ENCODE measurements around the gene IL17D. TPM values are rescaled to one million over a fixed set of nuclear protein-coding genes. Genes with fewer than 3 reads are reported as not detected.

The IL17D gene
- total and polyA plus RNA-seq, 8 donors = 0.45 to 3.5 (median 0.85) TPM; not detected in 2

DNA sequence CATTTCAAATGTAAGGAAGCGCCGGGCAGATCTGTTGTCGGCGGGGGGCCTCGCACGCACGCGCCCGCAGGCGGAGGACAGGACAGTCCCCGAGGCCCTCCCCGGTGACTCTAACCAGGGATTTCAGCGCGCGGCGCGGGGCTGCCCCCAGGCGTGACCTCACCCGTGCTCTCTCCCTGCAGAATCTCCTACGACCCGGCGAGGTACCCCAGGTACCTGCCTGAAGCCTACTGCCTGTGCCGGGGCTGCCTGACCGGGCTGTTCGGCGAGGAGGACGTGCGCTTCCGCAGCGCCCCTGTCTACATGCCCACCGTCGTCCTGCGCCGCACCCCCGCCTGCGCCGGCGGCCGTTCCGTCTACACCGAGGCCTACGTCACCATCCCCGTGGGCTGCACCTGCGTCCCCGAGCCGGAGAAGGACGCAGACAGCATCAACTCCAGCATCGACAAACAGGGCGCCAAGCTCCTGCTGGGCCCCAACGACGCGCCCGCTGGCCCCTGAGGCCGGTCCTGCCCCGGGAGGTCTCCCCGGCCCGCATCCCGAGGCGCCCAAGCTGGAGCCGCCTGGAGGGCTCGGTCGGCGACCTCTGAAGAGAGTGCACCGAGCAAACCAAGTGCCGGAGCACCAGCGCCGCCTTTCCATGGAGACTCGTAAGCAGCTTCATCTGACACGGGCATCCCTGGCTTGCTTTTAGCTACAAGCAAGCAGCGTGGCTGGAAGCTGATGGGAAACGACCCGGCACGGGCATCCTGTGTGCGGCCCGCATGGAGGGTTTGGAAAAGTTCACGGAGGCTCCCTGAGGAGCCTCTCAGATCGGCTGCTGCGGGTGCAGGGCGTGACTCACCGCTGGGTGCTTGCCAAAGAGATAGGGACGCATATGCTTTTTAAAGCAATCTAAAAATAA, 18.2 kb downstream of the IL17D start:
- H3K27me3 ChIP-seq = peaks cover 0 to 34% (median 19%) of the 10 kb centered on the region in 3 donors
- DNase-seq = peak; percentile 56 to 77
- no peaks in the 10 kb centered on the region for H3K36me3 ChIP-seq
- no peak for TF ChIP-seq POLR2AphosphoS5 (IDR thresholded peaks at IDR 0.05)
- no peak for TF ChIP-seq EP300 (IDR thresholded peaks at IDR 0.05)
- no peak for TF ChIP-seq CTCF (IDR thresholded peaks at IDR 0.05)
- no peak for TF ChIP-seq POLR2A (IDR thresholded peaks at IDR 0.05)
- intact Hi-C loops (cut with DNase I; ENCODE audit: low total_unique reads) = no loop called here
- no peak overlapping the region for H3K27ac ChIP-seq
- H3K4me1 ChIP-seq = peaks cover 7 to 18% (median 13%) of the 10 kb centered on the region in 4 donors
- 0 to 15% (median 10%) methylated on average over 40 to 81 of the region's 81 CpGs for WGBS, 5 donors
- no peaks in the 10 kb centered on the region for H3K9me3 ChIP-seq
- H3K4me3 ChIP-seq = peak overlapping the region; percentile 19 to 46 (median 38)

- 60 to 98% (median 95%) methylated on average over 6 of the region's 6 CpGs for WGBS, 5 donors
- no peak for DNase-seq
- TF ChIP-seq EP300 (IDR thresholded peaks at IDR 0.05) = no peak
- TF ChIP-seq POLR2A (IDR thresholded peaks at IDR 0.05) = no peak
- no peak for TF ChIP-seq POLR2AphosphoS5 (IDR thresholded peaks at IDR 0.05)
- TF ChIP-seq CTCF (IDR thresholded peaks at IDR 0.05) = no peak
- peak overlapping the region in 1 of 5 donors; percentile 44 for H3K27ac ChIP-seq
- H3K27me3 ChIP-seq = no peaks in the 10 kb centered on the region
- no peaks in the 10 kb centered on the region for H3K9me3 ChIP-seq
- intact Hi-C loops (cut with DNase I; ENCODE audit: low total_unique reads) = no loop called here
- no peak overlapping the region for H3K4me3 ChIP-seq
- no peaks in the 10 kb centered on the region for H3K4me1 ChIP-seq
- H3K36me3 ChIP-seq = peaks cover 0 to 28% (median 21%) of the 10 kb centered on the region in 4 donors
Measured at GRCh38 chr13:20727856-20728255, 24.4 kb downstream of the IL17D start.

- no peaks in the 10 kb centered on the region for H3K27me3 ChIP-seq
- WGBS, 5 donors = 76 to 84% (median 81%) methylated on average over 14 of the region's 14 CpGs
- TF ChIP-seq EP300 (IDR thresholded peaks at IDR 0.05) = no peak
- TF ChIP-seq POLR2A (IDR thresholded peaks at IDR 0.05) = no peak
- TF ChIP-seq POLR2AphosphoS5 (IDR thresholded peaks at IDR 0.05) = no peak
- no peak for TF ChIP-seq CTCF (IDR thresholded peaks at IDR 0.05)
- peaks cover 0 to 28% (median 21%) of the 10 kb centered on the region in 4 donors for H3K36me3 ChIP-seq
- H3K9me3 ChIP-seq = no peaks in the 10 kb centered on the region
- H3K27ac ChIP-seq = peak overlapping the region in 1 of 5 donors; percentile 44
- no peak overlapping the region for H3K4me3 ChIP-seq
- no peaks in the 10 kb centered on the region for H3K4me1 ChIP-seq
- DNase-seq = peak in 1 of 2 donors; percentile 50
- intact Hi-C loops (cut with DNase I; ENCODE audit: low total_unique reads) = no loop called here
Measured at GRCh38 chr13:20728579-20729311, 25.2 kb downstream of the IL17D start.
